T-helper 1 cell (primary cell): ENCODE data around the gene TXLNG.

ENCODE experiments used
- DNase-seq, 5 donors: peaks; one replicate each; pipeline ENCODE4 v3.0.0-alpha.2; 2012 to 2020

TXLNG gene

DNA sequence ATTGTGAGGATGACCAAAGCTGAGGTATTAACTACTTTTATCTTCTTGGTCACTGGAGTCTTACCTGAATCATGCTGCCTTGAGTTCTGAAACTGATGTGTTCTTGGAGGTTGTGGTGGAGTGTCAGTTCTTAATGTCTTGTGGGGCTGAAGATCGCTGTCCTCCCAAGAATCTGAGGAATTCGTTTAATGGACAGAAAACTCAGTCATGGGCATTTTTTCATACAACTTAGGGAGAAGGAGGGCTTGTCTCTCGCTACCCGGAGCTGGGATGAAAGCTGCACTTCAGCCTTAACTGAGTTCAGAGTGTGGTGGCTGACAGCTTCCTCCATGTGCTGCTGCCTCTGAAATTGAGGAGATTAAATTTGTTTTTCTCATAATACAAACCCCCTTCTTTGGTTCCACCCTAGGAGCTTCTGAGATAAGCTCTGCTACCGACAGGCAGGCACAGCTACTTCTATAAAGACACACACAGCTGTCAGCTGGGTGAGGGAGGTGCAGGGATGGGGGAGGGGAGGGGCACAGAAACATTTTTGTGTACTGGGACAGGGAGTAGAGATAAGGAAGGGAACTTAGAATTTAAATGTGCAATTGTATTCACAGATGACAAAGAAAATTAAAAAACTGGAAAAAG lies 53.1 kb downstream of the TXLNG start:
- no peak for DNase-seq

DNA sequence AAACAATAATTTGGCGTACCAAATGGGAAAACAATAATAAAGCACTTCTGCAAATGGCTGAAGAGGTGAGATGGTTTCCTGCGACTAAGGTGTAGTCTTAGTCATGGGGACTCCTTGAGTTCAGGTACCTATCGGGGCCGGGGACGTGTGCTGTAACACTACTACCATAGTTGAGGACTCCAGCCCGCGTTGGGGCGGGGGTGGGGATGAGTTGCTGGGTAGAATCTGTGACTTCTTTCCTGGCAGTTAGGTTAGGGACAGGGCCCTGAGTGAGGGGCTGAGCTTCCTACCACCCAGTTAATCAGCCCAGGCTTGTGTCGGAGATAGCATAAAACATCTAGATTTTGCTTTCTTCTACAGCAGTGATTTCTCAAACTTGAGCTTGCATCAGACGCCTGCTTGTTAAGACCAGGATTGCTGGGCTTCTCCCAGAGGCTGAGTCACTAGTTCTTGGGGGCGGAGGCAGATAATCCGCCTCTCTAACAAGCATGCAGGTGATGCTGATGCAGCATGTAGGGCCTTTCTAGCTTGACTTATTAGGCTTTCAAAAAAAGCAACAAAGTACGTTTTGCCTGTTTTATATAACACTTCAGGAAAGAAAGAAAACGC lies 53.7 kb downstream of the TXLNG start:
- no peak for DNase-seq

- no peak for DNase-seq
These were observed 56.4 kb downstream of the TXLNG start for GRCh38 chrX:16842684-16843083.

GRCh38 chrX:16843208-16843909 lies 57.1 kb downstream of the TXLNG start:
- no peak for DNase-seq

DNA sequence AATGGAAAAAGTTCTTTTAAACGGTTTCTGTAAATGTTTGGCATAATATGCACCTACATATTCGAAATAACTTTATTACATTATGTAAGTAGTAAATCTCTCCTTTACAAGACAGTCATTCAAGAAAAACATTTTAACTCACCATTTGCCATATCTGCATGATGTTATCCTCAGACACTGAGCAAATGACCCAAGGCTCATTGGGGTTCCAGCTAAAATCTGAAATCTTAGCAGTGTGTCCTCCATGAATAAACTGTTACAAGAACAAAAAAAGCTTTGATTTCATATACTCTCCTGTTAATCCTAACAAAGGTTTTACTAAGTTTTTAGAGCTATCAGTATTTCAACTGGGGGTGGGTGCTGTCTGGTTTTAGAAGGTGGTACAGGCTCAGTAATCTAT lies 59.4 kb downstream of the TXLNG start:
- DNase-seq, result no peak

DNA sequence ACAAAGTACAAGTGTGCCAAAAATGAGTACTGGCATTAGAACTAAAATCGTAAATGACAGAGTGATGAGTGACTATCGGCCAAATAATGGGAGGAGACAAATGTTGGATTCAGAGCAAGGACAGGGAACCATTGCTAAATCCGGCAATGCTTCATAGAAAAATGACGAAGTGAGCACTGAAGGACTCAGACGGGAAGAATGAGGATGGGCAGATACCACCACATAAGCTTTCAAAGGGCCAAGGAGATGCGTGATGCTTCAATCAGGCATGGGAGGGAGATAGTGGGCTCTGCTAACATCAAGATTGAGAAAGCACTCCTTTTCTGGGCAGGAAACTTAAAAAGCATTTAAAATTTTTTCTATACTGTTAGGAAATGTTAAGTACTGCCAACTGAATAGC lies 62.3 kb downstream of the TXLNG start:
- no peak for DNase-seq

DNA sequence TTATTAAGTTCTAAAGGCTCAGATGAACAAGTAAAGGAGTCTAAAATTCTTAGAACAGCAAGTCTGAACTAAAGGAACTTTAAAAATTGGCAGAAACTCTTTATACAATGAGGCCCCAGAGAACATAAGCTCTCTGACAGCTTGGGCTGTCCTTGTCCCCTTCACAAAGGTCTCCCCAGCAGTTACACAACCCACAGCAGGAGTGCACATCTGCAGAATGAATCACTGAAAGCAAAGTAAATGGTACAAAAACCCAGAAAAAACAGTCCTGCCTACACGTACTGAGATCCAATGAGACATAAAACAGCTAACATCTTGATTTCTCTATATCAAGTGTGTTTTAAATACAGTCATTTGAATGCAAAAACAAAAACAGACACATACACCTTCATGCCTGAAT lies 65.2 kb downstream of the TXLNG start:
- DNase-seq, result no peak

GRCh38 chrX:16851827-16852226 lies 65.6 kb downstream of the TXLNG start:
- no peak for DNase-seq

- DNase-seq, result no peak
These were observed 66.4 kb downstream of the TXLNG start for GRCh38 chrX:16852617-16853179.

DNA sequence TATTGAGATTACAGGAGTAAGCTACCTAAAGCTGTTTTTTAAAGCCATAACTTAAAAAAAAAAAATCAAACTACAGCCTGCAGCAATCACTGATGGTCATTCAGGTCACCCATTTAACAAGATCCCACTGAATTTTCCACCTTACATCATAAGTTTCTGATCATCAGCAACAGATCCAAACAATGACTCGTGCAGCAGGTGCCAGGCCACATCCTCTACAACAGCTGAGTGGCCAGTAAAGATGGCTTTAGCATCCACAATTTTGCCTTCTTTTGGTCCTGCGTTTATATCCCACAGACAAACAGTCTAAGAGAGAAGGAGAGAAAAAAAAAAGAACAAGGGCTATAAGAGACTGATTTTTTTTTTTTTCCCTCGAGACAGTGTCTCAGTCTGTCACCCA lies 67.3 kb downstream of the TXLNG start:
- DNase-seq, result no peak

- DNase-seq, result no peak
These were observed 69.3 kb downstream of the TXLNG start for GRCh38 chrX:16855363-16856075.

GRCh38 chrX:16856076-16856404 lies 69.8 kb downstream of the TXLNG start:
- peak in 1 of 5 donors; percentile 34 for DNase-seq

DNA sequence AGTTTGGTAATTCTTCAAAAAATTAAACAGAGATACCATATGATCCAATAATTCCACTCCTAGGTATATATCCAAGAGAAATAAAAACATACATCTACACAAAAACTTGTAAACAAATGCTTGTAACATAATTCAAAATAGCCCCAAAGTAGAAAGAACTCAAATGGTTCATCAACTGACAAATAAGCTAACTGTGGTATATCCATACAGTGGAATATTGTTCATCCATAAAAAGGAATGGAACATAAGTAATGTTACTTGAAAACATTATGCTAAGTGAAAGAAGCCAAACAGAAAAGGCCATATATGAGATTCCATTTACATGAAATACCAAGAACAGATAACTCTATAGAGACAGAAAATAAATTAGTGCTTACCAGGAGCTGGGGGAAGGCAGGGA lies 70.5 kb downstream of the TXLNG start:
- DNase-seq, result no peak

GRCh38 chrX:16862829-16863228 lies 76.6 kb downstream of the TXLNG start:
- DNase-seq, result no peak

- no peak for DNase-seq
These were observed 81.7 kb downstream of the TXLNG start for GRCh38 chrX:16867947-16868346.

GRCh38 chrX:16868920-16869319 lies 82.7 kb downstream of the TXLNG start:
- no peak for DNase-seq

GRCh38 chrX:16869393-16870094 lies 83.3 kb downstream of the TXLNG start:
- DNase-seq, result peak in 4 of 5 donors; percentile 30 to 61 (median 43)

DNA sequence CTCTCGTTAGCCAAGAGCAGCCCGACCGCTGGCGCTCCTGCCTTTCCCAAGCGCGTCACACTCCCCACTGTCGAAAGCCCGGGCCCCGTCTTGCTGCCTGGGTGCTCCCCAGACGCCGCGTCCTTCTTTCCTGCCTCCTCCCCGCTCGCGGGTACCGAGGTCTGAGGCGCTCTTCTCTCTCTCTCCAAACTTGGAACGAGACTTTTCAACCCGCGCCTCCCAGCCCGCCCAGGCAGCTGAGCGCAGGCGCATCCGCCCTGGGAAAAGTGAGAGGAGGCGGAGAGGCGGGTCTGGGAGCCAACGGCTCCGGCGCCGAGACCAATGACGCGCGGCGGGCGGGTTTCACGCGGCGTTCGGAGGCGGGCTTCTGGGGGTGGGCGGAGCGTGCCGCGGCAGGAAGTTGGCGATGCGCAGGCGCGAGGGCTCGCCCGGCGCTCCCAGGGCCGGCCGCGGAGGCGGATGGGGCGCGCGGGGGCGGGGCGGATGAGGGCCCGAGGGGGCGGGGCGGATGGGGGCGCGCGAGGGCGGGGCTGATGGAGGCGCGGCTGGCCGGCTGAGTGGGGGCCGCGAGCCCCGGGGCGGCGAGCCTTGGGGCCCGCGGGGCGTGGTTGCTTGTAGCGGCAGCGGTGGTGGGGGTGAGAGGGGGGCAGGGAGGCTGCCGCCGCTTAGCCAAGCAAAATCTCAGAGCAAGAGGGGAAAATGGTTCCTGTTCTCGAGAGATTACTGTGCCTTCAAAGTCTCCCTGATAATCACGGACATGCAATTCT lies 84.0 kb downstream of the TXLNG start, which contains the start of gene RBBP7:
Gene RBBP7, minus strand, starts transcription at position 268 of the 767 bp plus-strand sequence. CDS start 309 bp downstream, outside the sequence.
- peak; percentile 81 to 93 (median 85) for DNase-seq

GRCh38 chrX:16870862-16871815 lies 84.9 kb downstream of the TXLNG start:
- no peak for DNase-seq

- DNase-seq, result no peak
These were observed 86.8 kb downstream of the TXLNG start for GRCh38 chrX:16873106-16873505.
